Measurements from ENCODE around the gene NXF2.

DNA sequence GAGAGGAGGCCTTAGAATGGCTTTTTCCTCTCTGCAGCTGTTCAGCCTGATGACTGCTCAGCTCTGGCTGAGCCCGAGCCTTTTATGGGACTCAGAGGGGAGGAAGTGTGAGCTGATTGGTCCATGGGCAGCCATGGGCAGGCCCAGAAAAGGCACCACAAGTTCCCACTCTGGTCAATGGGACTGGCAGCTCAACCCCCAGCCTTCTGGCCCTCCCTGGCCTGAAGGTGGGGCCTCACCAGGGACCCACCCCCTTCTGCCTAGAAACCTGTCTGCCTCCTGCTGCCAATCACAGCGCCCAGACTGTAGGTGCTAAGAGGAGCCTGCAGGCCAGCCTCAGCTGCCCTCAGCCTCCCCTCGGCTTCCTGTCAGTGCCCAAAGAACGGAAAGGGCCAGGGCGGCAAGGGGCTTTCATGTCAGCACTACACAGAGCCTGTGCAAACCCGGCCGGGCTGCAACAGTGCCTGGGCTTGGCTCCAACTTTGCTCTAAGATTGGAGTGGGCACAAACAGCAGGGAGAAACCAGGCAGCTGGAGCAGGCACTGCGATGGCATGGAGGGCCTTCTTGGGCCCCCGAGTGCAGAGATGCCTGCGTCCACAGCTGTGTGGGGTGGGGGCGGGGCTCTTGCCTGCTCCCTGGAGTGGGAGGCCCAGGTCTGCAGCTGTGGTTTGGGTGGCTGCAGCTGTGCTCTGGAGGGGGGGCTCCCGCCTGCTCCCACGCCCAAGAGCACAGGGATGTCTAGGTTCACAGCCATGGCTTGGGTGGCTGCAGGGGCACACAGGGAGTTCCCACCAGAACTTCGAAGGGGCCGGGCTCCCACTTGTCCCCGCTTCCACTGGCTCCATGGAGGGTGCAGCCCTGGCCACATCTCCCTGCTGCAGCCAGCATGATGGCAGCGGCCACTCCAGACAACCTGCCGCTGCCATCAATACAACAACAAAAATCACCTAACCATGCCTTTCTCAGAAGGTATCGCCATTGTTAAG is 92.6 kb downstream of the NXF2 start:
- TF ChIP-seq, protein P1, sequence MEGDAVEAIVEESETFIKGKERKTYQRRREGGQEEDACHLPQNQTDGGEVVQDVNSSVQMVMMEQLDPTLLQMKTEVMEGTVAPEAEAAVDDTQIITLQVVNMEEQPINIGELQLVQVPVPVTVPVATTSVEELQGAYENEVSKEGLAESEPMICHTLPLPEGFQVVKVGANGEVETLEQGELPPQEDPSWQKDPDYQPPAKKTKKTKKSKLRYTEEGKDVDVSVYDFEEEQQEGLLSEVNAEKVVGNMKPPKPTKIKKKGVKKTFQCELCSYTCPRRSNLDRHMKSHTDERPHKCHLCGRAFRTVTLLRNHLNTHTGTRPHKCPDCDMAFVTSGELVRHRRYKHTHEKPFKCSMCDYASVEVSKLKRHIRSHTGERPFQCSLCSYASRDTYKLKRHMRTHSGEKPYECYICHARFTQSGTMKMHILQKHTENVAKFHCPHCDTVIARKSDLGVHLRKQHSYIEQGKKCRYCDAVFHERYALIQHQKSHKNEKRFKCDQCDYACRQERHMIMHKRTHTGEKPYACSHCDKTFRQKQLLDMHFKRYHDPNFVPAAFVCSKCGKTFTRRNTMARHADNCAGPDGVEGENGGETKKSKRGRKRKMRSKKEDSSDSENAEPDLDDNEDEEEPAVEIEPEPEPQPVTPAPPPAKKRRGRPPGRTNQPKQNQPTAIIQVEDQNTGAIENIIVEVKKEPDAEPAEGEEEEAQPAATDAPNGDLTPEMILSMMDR (conservative IDR thresholded peaks at IDR 0.05; ENCODE audit: low read depth, low read length) = no peak
- TF ChIP-seq EZH2 (IDR thresholded peaks at IDR 0.05; ENCODE audit: borderline replicate concordance, low read depth, low read length, poor library complexity, severe bottlenecking) = no peak
